Calu3 (cell line): ENCODE results near the gene UCKL1. TPM values are rescaled to one million over a fixed set of nuclear protein-coding genes. Genes with fewer than 3 reads are reported as not detected.

Source experiments
- BruUV-seq: library from RNA; stranded (reverse); fragments of 400-500 nt; replicated peaks from 2 replicates; lab custom pipeline; 2021; lab: Mats Ljungman, UMichigan
- CTCF ChIA-PET: fragments of 300-600 bp; sonication (Branson Sonifier 250); formaldehyde crosslinking; loops from one replicate; lab custom pipeline; 2022; ENCODE audit warnings: antibody characterized with exemption; lab: Charles Lee
- DNase-seq: peaks from one replicate; pipeline ENCODE4 v3.0.0; 2022
- H3K27ac Mint-ChIP-seq: one replicate; pipeline ENCODE4 v1.8.0; 2022; ENCODE audit warnings: mixed read lengths; ENCODE audit not compliant: unreplicated experiment
- H3K27me3 Mint-ChIP-seq: one replicate; pipeline ENCODE4 v1.8.0; 2022; ENCODE audit warnings: mixed read lengths; ENCODE audit not compliant: unreplicated experiment
- H3K36me3 Mint-ChIP-seq: one replicate; pipeline ENCODE4 v1.8.0; 2022; ENCODE audit warnings: mild to moderate bottlenecking, moderate library complexity, mixed read lengths; ENCODE audit not compliant: insufficient read depth, unreplicated experiment
- H3K4me1 Mint-ChIP-seq: one replicate; pipeline ENCODE4 v1.8.0; 2022; ENCODE audit warnings: mild to moderate bottlenecking, low read depth, mixed read lengths; ENCODE audit not compliant: unreplicated experiment
- H3K4me3 Mint-ChIP-seq: one replicate; pipeline ENCODE4 v1.8.0; 2022; ENCODE audit warnings: mild to moderate bottlenecking, low read depth, moderate library complexity, mixed read lengths; ENCODE audit not compliant: unreplicated experiment
- H3K9me3 Mint-ChIP-seq: one replicate; pipeline ENCODE4 v1.8.0; 2022; ENCODE audit warnings: low read depth, mixed read lengths; ENCODE audit not compliant: unreplicated experiment
- CTCF ChIP-seq: fragments of 200-600 bp; IDR thresholded peaks from one replicate; pipeline ENCODE4 v1.8.0; 2022; ENCODE audit warnings: antibody characterized with exemption; ENCODE audit not compliant: unreplicated experiment
- intact Hi-C: fragments of 100-400 bp; cut with micrococcal nuclease; formaldehyde crosslinking; loops from one replicate; pipeline ENCODE4 v1.10.0; 2022; ENCODE audit not compliant: unreplicated experiment
- total RNA-seq: library from RNA; stranded (reverse); gene quantifications from 2 replicates; pipeline ENCODE4 v1.2.3, GENCODE V29; 2022

The UCKL1 gene
- total RNA-seq, 1 experiment from 2014 or later = 85.1 TPM

DNA sequence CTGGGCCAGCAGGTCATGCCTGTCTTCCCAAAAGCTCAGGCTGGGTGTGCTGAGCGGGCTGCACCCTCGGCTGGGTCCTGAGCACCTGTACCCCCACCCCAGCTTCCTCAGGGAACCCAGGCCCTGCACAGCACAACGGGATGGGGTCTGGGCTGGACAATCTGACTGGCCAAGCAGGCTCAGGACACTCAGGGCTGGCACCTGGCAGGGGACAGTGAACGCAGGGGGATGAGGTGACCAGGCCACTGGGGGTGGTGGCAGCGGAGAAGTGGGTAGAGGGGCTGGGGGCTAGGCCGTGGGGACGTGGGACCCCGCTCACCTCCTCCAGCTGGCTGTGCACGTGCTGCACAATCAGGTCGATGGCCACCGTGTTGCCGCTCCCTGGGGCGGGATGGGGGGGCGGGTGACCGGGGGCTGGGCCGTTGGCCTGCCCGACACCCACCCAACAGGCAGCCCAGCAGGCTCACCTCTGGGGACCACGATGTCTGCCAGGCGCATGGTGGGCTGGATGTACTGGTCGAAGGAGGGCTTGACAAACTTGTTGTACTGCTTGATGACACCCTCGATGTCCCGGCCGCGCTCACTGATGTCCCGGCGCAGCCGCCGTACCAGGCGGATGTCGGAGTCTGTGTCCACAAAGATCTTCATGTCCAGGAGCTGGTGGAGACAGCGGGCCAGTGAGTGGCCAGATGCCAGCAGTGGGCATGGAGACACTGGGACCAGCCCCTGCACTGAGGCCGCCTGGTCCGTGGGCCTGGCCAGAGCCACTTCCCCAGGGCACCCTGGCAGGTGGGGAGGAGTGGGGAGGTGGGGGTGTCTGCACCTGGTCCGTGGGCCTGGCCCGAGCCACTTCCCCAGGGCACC lies 11.9 kb downstream of the UCKL1 start:
- Mint-ChIP-seq H3K27ac (no peak overlapping the region), H3K36me3 (peaks cover 98% of the 10 kb centered on the region)
- intact Hi-C loops = no loop called here

DNA sequence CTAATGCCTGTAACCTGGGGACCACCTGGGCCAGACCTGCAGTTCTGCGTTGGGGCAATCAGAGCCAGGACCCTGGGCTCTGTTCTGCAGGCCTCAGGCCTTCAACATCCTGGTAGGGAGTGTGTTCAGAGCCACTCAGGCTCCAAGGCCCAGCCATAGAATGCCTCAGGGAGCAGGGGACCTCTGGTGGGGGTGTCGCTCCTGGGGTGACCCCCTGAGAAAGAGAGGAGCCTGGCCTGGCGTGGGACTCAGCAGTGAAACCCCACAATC lies 12.5 kb downstream of the UCKL1 start:
- DNase-seq = no peak
- Mint-ChIP-seq H3K9me3 (no peaks in the 10 kb centered on the region), H3K27me3 (no peaks in the 10 kb centered on the region), H3K4me3 (no peak overlapping the region), H3K4me1 (peaks cover 4% of the 10 kb centered on the region), H3K36me3 (peaks cover 98% of the 10 kb centered on the region), H3K27ac (no peak overlapping the region)
- BruUV-seq = no TSS peak
- TF ChIP-seq CTCF = no peak
- intact Hi-C loops = no loop called here
- CTCF ChIA-PET = no interaction called here

More for the DNA sequence above, 11.9 kb downstream of the UCKL1 start:
- CTCF ChIA-PET = no interaction called here
- peaks cover 9% of the 10 kb centered on the region for H3K4me1 Mint-ChIP-seq
- no peaks in the 10 kb centered on the region for H3K27me3 Mint-ChIP-seq
- no peak for DNase-seq
- no peaks in the 10 kb centered on the region for H3K9me3 Mint-ChIP-seq
- TF ChIP-seq CTCF = no peak
- no peak overlapping the region for H3K4me3 Mint-ChIP-seq
- BruUV-seq = no TSS peak

DNA sequence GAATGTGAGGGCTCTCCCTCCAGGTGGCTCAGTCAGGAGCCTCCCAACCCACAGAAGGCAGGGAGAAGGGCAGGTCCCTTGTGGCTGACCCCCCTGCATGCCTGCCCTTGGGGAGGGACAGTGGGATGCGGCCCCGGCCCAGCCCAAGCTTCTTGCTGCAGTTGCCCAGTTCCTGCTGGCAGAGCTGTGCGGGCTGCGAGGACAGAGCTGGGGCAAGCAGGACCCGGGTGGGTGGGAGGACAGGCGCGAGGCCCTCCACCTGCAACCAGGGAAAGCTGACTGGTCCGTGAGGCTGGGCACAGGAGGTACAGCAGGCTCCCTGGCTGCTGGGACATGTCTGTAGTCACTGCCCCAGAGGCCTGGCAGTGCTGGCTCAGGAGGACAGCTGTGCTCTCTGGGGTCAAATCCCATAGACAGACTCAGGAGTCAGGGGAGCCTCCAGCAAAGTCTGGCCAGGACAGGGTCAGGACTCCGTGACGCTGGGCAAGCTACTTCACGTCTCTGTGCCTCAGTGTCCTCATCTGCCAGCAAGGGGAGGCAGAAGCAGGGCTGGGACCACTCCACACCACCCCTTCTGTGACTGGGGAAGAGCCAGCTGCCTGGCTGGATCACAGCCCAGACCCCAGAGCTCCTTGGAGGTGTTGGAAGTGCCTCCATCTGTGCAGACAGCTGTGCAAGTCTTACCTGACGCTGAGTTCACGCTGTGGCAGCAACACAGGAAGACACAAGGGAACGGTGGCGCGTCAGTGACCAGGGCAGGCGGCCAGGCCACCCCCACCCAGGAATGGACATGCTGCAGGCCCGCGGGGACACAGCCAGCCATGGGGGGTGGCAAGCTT lies 13.0 kb downstream of the UCKL1 start:
- Mint-ChIP-seq H3K9me3 (no peaks in the 10 kb centered on the region), H3K4me3 (no peak overlapping the region), H3K27ac (no peak overlapping the region), H3K4me1 (no peaks in the 10 kb centered on the region), H3K27me3 (no peaks in the 10 kb centered on the region), H3K36me3 (peaks cover 94% of the 10 kb centered on the region)
- BruUV-seq = no TSS peak
- no peak for TF ChIP-seq CTCF
- CTCF ChIA-PET = no interaction called here
- no peak for DNase-seq
- intact Hi-C loops = no loop called here

- CTCF ChIA-PET = no interaction called here
- H3K27me3 Mint-ChIP-seq = no peaks in the 10 kb centered on the region
- H3K4me3 Mint-ChIP-seq = no peak overlapping the region
- H3K9me3 Mint-ChIP-seq = no peaks in the 10 kb centered on the region
- H3K4me1 Mint-ChIP-seq = no peaks in the 10 kb centered on the region
- DNase-seq = peak; percentile 39
- H3K27ac Mint-ChIP-seq = no peak overlapping the region
- no TSS peak for BruUV-seq
- no peak for TF ChIP-seq CTCF
- H3K36me3 Mint-ChIP-seq = peaks cover 94% of the 10 kb centered on the region
- intact Hi-C loops = no loop called here
Observed at GRCh38 chr20:63942250-63942951, 13.8 kb downstream of the UCKL1 start.
